Liver (tissue), 3 donors: ENCODE results near the gene SIM2.

Source experiments
- GABPA ChIP-seq, 2 donors: IDR thresholded peaks in 1 of 2; conservative IDR thresholded peaks in 1 of 2; 2 replicates each; pipeline ENCODE4 v1.6.1; 2016; ENCODE audit warnings: antibody characterized with exemption in 2 of 2, mild to moderate bottlenecking in 1 of 2, moderate library complexity in 1 of 2
- RAD21 ChIP-seq, 2 donors: IDR thresholded peaks; 2 replicates each; pipeline ENCODE4 v1.6.1; 2016; ENCODE audit warnings: antibody characterized with exemption in 2 of 2, mild to moderate bottlenecking in 2 of 2
- TAF1 ChIP-seq: conservative IDR thresholded peaks from 2 replicates; pipeline ENCODE4 v1.6.1; 2016; ENCODE audit warnings: antibody characterized with exemption, mild to moderate bottlenecking
- YY1 ChIP-seq: IDR thresholded peaks from 2 replicates; pipeline ENCODE4 v1.6.1; 2016; ENCODE audit warnings: antibody characterized with exemption, mild to moderate bottlenecking
- TF ChIP-seq, protein P1 (sequence below): fragments of 150-350 bp; IDR thresholded peaks from 2 replicates; pipeline ENCODE4 v1.5.1; 2017; ENCODE audit warnings: improper control_type of control experiment, low read depth, low read length; ENCODE audit not compliant: missing input control
- TF ChIP-seq, protein P2 (sequence below): IDR thresholded peaks from 2 replicates; pipeline ENCODE4 v1.6.1; 2016; ENCODE audit warnings: antibody characterized with exemption
- donor health status: healthy.
- donor health status: healthy.

DNA sequence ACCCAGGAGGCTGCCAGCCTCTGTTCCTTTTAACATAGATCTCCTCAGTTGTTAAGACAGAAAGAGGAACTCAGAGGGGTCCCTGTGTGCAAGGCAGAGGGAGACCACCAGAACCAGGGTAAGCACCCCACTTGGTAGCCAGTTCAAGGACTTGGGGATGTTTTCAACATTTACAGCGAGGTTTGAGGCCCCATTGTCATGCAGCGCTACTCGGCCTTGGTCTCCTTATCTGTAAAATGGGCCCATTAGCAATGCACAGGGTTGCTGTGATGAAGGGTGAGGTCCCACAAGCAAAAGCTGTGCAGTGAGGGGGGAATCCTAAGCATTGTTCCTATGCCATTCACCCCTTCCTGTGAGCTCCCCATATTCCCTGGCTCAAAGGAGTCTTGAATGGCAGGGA is 4.2 kb downstream of the SIM2 start:
- TF ChIP-seq, protein P1, sequence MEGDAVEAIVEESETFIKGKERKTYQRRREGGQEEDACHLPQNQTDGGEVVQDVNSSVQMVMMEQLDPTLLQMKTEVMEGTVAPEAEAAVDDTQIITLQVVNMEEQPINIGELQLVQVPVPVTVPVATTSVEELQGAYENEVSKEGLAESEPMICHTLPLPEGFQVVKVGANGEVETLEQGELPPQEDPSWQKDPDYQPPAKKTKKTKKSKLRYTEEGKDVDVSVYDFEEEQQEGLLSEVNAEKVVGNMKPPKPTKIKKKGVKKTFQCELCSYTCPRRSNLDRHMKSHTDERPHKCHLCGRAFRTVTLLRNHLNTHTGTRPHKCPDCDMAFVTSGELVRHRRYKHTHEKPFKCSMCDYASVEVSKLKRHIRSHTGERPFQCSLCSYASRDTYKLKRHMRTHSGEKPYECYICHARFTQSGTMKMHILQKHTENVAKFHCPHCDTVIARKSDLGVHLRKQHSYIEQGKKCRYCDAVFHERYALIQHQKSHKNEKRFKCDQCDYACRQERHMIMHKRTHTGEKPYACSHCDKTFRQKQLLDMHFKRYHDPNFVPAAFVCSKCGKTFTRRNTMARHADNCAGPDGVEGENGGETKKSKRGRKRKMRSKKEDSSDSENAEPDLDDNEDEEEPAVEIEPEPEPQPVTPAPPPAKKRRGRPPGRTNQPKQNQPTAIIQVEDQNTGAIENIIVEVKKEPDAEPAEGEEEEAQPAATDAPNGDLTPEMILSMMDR: no peak
- TF ChIP-seq GABPA (IDR thresholded peaks at IDR 0.05 in 1 of 2, conservative IDR thresholded peaks at IDR 0.05 in 1 of 2) (no peak), TAF1 (no peak), YY1 (no peak), RAD21 (IDR thresholded peaks at IDR 0.05) (no peak)
- TF ChIP-seq, protein P2, sequence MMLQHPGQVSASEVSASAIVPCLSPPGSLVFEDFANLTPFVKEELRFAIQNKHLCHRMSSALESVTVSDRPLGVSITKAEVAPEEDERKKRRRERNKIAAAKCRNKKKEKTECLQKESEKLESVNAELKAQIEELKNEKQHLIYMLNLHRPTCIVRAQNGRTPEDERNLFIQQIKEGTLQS: no peak
